ENCODE measurements around the gene HEG1.

DNA sequence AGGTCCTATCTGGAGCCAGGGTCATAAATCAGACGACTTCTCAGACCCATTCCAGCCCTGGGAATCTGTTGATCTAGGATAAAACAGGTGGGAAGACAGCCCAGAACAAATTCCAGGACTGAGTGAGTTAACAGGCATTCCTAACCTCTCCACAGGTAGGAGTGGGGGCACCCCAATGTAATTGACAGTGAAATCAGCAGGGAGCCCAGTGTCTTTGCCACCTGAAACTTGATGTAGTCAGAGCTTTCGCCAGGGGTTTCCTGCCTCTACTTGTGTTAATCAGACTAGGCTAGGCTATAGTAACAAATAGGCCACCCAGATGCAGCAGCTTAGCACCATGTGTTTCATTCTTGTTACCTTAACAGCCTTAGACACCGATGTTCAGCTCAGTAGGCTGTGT, 2.7 kb upstream of the HEG1 start:
- no peak for TF ChIP-seq HMG20A (CRISPR knock-in tag; IDR thresholded peaks at IDR 0.05; ENCODE audit: borderline replicate concordance)
- TF ChIP-seq AGO2 (optimal IDR thresholded peaks at IDR 0.05; ENCODE audit: low read depth, low read length) = no peak
- TF ChIP-seq ESRRA (CRISPR knock-in tag; IDR thresholded peaks at IDR 0.05; ENCODE audit: low read depth) = no peak
- TF ChIP-seq, protein P1, sequence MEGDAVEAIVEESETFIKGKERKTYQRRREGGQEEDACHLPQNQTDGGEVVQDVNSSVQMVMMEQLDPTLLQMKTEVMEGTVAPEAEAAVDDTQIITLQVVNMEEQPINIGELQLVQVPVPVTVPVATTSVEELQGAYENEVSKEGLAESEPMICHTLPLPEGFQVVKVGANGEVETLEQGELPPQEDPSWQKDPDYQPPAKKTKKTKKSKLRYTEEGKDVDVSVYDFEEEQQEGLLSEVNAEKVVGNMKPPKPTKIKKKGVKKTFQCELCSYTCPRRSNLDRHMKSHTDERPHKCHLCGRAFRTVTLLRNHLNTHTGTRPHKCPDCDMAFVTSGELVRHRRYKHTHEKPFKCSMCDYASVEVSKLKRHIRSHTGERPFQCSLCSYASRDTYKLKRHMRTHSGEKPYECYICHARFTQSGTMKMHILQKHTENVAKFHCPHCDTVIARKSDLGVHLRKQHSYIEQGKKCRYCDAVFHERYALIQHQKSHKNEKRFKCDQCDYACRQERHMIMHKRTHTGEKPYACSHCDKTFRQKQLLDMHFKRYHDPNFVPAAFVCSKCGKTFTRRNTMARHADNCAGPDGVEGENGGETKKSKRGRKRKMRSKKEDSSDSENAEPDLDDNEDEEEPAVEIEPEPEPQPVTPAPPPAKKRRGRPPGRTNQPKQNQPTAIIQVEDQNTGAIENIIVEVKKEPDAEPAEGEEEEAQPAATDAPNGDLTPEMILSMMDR (CRISPR knock-in tag; IDR thresholded peaks at IDR 0.05) = no peak
- TF ChIP-seq FOXM1 (CRISPR knock-in tag; IDR thresholded peaks at IDR 0.05) = no peak
- TF ChIP-seq, protein P2, sequence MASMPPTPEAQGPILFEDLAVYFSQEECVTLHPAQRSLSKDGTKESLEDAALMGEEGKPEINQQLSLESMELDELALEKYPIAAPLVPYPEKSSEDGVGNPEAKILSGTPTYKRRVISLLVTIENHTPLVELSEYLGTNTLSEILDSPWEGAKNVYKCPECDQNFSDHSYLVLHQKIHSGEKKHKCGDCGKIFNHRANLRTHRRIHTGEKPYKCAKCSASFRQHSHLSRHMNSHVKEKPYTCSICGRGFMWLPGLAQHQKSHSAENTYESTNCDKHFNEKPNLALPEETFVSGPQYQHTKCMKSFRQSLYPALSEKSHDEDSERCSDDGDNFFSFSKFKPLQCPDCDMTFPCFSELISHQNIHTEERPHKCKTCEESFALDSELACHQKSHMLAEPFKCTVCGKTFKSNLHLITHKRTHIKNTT (CRISPR knock-in tag; IDR thresholded peaks at IDR 0.05) = no peak
- TF ChIP-seq WIZ (CRISPR knock-in tag; IDR thresholded peaks at IDR 0.05) = no peak
- no peak for TF ChIP-seq SMC3 (IDR thresholded peaks at IDR 0.05; ENCODE audit: low read length)
- no peak for TF ChIP-seq CCAR2 (optimal IDR thresholded peaks at IDR 0.05; ENCODE audit: low read depth, low read length)
- TF ChIP-seq, protein P3, sequence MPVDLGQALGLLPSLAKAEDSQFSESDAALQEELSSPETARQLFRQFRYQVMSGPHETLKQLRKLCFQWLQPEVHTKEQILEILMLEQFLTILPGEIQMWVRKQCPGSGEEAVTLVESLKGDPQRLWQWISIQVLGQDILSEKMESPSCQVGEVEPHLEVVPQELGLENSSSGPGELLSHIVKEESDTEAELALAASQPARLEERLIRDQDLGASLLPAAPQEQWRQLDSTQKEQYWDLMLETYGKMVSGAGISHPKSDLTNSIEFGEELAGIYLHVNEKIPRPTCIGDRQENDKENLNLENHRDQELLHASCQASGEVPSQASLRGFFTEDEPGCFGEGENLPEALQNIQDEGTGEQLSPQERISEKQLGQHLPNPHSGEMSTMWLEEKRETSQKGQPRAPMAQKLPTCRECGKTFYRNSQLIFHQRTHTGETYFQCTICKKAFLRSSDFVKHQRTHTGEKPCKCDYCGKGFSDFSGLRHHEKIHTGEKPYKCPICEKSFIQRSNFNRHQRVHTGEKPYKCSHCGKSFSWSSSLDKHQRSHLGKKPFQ (CRISPR knock-in tag; IDR thresholded peaks at IDR 0.05; ENCODE audit: insufficient replicate concordance) = no peak
- TF ChIP-seq KIAA2018 (CRISPR knock-in tag; IDR thresholded peaks at IDR 0.05; ENCODE audit: borderline replicate concordance) = no peak
- TF ChIP-seq NR3C1 (CRISPR knock-in tag; IDR thresholded peaks at IDR 0.05) = no peak
- no peak for TF ChIP-seq ZSCAN5A (CRISPR knock-in tag; IDR thresholded peaks at IDR 0.05; ENCODE audit: borderline replicate concordance)

Measured in HepG2 (cell line).